Cerebellar nuclear complex (tissue), 1 donor: ENCODE results near the gene MRPL53.
"Not testable (repeated sequence)": the region's sequence is repeated elsewhere in the genome, so short reads cannot be mapped to it uniquely, and the experiment has no call there.

Experiments
- DNase-seq, 2 experiments: peaks; one replicate each; lab custom pipeline; 2025; lab: John Stamatoyannopoulos, UW

The MRPL53 gene

DNA sequence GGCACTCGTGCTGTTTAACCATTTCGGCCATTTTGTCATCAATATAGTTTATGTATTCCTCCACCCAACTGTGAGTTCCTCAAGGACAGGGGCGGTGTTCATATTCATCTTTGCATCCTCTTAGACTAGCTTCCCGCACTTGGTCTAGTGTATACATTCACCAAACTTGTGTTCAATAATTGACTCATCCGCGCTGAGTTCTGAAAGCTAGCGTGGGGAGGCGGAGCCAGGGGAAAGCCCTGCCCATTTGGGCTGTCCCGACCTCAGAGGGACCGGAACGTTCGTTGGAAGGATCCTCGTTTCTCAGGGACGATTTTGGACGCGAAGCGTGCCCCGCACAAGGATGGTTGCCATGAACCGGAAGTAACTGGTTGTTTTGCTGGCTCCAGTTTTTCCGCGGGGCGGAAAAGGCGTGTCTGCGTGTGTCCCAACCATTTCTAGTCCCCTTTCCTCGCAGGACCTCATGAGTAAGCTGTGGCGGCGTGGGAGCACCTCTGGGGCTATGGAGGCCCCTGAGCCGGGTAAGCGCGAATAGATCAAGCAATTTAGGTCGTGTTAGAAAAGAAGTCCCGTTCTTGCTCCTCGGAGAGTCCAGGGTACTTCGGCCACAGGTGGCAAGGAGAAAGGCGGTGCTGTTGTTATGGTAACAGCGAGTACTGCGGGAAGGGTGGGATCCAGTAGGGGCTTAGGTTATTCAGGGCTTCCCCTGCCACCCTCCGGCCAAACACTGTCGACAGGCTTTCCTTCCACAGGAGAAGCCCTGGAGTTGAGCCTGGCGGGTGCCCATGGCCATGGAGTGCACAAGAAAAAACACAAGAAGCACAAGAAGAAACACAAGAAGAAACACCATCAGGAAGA is 17.6 kb downstream of the MRPL53 start, which contains the start of gene INO80B:
TSS of gene INO80B (plus strand) at position 434 of the 858 bp plus-strand sequence. CDS start at position 464, 30 bp downstream.
- peak; percentile 52 to 84 for DNase-seq

GRCh38 chr2:74450570-74451190 is 21.8 kb downstream of the MRPL53 start:
- DNase-seq: no peak

DNA sequence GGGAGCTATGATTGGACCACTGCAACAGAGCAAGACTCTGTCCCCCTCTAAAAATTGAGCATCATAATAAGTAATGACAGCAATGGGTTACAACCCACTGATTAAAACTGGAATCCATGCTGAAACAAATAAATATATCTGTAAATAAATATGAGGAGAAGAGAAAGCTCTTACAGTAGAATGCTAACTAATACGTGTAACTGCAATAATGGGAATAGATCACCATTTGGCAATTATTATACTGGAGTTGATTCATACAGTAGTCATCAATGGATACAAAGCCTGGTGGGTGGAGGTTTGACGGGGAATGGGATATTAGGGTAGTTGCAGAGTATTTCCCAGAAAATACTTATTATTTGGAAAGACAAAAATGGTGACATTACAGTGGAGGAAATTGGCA is 23.7 kb downstream of the MRPL53 start:
- no peak for DNase-seq

- no peak for DNase-seq
Observed at GRCh38 chr2:74447230-74447999, 25.1 kb downstream of the MRPL53 start.

DNA sequence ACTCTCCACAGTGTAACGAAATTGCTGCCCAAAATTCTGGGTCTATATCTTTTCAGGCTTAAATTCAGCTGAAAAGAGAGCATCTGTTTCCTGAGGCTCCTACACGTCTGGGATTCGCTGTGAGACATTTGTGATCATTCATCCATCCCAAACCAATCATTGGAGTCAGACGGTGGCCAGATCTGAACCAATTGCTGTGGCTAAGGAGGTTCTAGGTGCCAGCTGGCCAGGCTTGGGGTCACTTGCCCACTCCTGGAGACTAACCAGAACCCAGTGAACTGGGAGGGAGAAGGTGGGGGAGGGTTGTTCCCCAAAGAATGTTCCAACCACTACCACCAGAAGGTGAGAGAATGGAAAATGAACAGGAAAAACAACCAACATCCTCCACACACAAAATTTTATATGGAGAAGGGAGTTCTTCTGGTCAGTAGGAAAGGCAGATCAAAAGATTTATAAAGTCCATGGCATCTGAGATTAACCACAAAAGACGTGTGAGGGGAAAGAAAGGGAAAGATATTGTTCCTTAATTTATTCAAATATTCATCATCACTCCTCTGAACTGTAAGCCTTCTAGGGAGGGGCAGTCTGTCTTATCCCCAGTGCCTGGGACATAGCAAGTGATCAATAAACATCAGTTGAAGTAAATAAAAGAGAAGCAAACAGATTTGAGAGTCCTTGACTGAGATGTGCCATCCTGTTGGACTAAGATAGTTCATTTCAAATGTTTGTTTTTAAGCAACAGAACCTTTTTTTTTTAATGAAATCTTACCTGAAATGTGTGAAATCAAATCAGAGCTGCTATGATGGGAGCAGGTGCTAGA is 27.8 kb downstream of the MRPL53 start:
- no peak for DNase-seq

- DNase-seq: not testable (repeated sequence)
Observed at GRCh38 chr2:74442483-74443297, 29.8 kb downstream of the MRPL53 start.

DNA sequence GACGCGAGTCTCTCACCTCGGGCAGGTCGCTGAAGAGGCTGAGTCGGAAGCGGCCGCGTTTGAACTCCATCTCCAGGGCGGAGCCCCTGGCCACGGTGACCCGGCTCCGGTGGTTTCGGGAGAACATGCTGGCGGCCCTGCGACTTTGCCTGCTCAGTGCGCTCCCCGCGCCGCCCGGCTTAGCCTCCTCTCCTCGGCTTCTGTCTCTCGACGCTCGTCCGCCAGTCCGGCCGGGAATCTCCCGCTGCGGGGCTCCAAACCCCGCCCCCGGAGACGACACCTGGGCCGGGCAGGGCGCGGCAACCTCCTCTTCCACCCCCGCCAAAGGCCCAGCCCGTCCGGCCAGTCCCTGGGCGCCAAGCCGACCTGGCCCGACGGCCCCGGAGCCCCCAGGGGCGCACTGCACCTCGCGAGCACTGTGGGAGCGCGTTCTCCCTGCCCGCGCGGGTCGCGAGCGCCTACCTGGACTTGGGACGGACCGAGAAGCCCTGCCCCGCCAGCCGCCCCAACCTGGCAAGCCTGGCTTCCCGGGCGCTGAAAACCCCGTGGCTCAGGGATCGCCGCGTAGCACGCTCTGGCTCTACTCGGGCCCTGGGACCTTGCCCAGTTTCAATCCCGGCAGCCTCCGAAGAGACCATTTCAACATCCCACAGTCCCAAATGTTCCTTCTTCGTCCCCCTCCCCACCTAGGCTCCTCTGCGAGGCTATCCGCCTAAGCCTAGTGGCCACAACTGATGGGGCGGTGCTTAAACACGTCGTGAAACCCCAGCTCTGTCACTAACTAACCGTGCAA is 30.6 kb downstream of the MRPL53 start, which contains the start of gene RTKN:
TSS of gene RTKN (minus strand) at position 248 of the 793 bp plus-strand sequence. CDS start at position 127, 121 bp downstream.
- no peak for DNase-seq

- no peak for DNase-seq
Observed at GRCh38 chr2:74441170-74441689, 31.2 kb downstream of the MRPL53 start.

DNA sequence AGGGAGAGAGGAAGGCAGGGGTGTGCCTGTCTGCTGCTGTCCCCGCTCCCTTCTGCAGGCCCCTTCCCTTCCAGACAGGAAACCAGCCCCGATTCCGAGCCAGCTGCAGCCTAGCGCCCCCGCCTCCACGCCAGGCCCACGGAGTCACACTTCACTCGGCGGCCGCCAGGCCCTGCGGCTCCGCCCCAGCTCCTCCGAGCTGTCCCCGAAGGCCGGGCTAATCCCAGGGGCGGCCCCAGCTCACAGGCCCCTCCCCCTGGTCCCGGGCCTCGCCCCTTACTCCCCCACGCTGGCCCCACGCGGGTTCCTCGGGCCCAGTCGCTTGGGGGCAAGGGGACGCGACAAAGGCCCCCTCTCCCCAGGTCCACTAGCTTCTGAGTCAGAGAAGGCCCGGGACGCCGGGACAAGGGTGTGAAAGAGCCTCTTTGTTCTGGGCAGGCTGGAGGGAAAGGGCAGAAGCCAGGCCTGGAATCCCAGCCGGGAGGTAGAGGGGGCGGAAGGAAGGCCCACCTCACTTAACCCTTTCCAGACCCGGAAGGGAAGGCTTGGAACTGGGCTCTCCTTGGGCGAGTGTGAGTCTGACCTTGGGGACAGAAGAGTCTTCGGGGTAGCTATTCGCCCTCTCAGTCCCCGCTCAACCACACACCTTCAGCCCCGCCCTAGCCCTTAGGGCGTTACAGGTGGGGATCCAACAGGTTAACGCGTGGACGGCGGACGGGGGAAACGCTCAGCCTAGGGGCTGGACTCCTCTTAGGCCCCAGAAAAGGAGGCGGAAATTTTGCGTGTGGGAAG is 31.9 kb downstream of the MRPL53 start:
- no peak for DNase-seq

DNA sequence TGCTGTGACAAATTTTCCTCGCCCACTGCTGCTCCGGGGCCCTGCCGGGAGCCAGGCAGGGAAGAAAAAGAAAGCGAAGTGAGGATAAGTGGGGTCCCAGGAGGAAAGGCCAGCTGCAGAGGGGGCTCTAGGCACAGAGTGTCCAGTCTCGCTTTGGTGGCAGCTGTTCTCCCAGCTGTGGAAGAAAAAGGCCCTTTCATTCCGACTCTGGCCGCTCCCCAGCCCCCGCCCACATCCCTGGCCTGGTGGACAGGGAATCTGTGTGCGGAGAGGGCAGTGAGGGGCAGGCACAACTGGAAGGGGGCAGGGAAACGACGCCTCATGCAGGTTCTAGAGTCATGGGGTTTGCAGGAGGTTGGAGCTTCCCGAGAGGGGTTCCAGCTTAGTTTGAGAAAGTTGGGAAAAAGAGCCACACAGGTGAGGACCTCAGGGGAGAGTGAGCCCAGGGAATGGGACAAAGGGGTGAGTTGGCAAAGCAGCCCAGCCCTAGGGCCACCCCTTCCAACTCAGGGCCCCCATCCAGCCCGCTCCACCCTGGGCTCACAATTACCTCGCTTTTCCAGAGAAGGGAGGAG is 32.6 kb downstream of the MRPL53 start:
- no peak for DNase-seq

- DNase-seq: no peak
Observed at GRCh38 chr2:74439373-74439772, 33.1 kb downstream of the MRPL53 start.

DNA sequence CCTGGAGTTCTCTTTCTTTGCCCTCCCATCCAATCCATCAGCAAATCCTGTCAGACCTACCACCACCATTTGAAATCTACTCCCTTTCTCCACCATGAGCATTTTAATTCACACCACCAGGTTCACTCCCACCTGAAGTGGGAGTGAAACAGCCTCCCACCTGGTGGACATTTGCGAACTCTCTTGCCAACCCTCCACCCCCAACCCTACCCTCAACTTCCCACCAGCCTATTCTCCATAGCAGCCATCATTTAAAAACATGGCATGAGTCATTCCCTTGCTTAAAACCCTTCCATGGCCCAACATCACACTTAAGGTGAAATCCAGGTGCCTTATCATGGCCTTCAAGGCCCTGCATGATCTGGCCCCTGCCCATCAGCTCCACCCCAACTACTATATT is 34.2 kb downstream of the MRPL53 start:
- no peak for DNase-seq

- DNase-seq: no peak
Observed at GRCh38 chr2:74436848-74437695, 35.4 kb downstream of the MRPL53 start.

GRCh38 chr2:74436111-74436805 is 36.2 kb downstream of the MRPL53 start:
- no peak for DNase-seq

- no peak for DNase-seq
Observed at GRCh38 chr2:74430502-74430901, 42.0 kb downstream of the MRPL53 start.

DNA sequence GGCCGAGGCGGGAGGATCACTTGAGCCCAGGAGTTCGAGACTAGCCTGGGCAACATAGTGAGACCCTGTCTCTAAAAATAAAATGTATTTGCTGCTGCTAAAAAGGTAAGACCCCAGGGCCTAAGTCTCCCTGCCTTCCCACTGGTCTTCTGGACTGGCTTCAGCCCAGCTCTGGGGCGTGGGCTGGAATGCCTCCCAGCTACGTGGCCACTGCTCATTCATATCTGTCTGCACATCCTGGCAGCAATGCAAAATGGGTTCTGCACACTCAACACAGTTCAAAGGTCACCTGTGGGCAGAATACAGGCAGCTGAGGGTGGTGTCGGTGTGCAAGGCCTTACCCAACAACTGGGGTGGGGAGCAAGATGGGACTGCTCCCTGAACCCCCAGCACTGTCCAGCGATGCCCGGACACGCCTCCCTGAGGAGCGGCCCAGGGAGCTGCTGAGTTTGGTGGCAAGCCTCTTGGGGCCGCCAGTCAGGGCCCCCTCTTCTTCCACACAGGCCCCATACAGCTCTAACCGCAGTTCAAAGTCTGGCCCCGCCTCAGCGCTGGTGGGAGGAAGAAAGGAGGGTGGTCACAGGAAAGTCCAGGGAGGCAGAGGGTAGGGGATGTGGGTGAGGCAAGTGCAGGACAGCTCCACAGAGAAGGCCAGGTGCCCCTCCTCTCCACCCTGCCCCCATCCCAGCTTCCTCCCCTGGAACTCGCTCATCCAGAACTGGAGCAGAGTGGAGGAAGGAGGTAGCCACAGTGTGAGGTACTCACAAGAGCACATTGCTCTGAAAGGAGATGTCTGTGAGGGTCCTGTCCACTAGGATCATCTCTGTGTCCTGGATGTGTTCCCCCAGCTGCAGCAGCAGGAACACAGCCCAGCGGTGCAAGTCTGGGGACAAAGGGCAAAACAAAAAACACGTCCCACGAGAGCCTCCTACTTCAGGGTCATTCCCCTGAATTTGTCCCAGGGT is 42.7 kb downstream of the MRPL53 start:
- no peak for DNase-seq
